Thyroid gland (tissue), 4 donors: ENCODE data around the gene CTIF. TPM values are rescaled to one million over a fixed set of nuclear protein-coding genes. Genes with fewer than 3 reads are reported as not detected.

Experiments used
- DNase-seq, 2 donors: peaks; one replicate each; pipeline ENCODE4 v3.0.0-alpha.2; 2019
- H3K27ac ChIP-seq, 3 donors: fragments of 200-600 bp; sonication (generic); 1 replicate in 2 of 3; 2 replicates in 1 of 3; pipeline ENCODE4 v1.5.1; 2016 to 2019; ENCODE audit warnings: mild to moderate bottlenecking in 1 of 3, moderate library complexity in 1 of 3
- H3K27me3 ChIP-seq: fragments of 200-600 bp; sonication (generic); one replicate; pipeline ENCODE4 v1.5.1; 2019
- H3K36me3 ChIP-seq, 2 donors: fragments of 200-600 bp; sonication (generic); one replicate each; pipeline ENCODE4 v1.5.1; 2016 to 2019
- H3K4me1 ChIP-seq, 2 donors: fragments of 200-600 bp; sonication (generic); one replicate each; pipeline ENCODE4 v1.5.1; 2017 to 2019
- H3K4me3 ChIP-seq, 3 donors: fragments of 200-600 bp; sonication (generic); replicated peaks in 1 of 3; 1 replicate in 2 of 3; 2 replicates in 1 of 3; pipeline ENCODE4 v1.5.1; 2016; ENCODE audit warnings: mild to moderate bottlenecking in 1 of 3
- H3K9me3 ChIP-seq: fragments of 200-600 bp; sonication (generic); one replicate; pipeline ENCODE4 v1.5.1; 2017
- POLR2A ChIP-seq, 2 donors: fragments of 450-650 bp; IDR thresholded peaks; one replicate each; pipeline ENCODE4 v1.6.1; 2017; ENCODE audit warnings: antibody characterized with exemption in 2 of 2, mild to moderate bottlenecking in 2 of 2, moderate library complexity in 1 of 2
- WGBS, 2 donors: methylation state at CpG; one replicate each; pipeline ENCODE4 v1.1.5; 2017; 5-methylcytosine and 5-hydroxymethylcytosine counted together
- intact Hi-C: fragments of 100-400 bp; cut with DNase I; formaldehyde crosslinking; loops from one replicate; pipeline ENCODE4 v1.15.1; 2023
- total RNA-seq, 4 donors: library from RNA; depleted of rRNA; stranded (reverse); fragments of >200 nt; gene quantifications; one replicate each; pipeline ENCODE4 v1.2.3, GENCODE V29; 2016
- TF ChIP-seq, protein P1 (sequence below), 6 experiments: fragments of 200-600 bp in 3 of 6; fragments of 450-650 bp in 3 of 6; sonication (generic) in 3 of 6; IDR thresholded peaks; one replicate each; pipeline ENCODE4 v1.5.1; 2016 to 2019; ENCODE audit warnings: antibody characterized with exemption in 6 of 6, mild to moderate bottlenecking in 2 of 6, inconsistent platforms in 1 of 6, moderate library complexity in 1 of 6

Gene CTIF
- total RNA-seq, 4 donors from 2014 or later, result 18.7 to 29.8 (median 23.6) TPM

DNA sequence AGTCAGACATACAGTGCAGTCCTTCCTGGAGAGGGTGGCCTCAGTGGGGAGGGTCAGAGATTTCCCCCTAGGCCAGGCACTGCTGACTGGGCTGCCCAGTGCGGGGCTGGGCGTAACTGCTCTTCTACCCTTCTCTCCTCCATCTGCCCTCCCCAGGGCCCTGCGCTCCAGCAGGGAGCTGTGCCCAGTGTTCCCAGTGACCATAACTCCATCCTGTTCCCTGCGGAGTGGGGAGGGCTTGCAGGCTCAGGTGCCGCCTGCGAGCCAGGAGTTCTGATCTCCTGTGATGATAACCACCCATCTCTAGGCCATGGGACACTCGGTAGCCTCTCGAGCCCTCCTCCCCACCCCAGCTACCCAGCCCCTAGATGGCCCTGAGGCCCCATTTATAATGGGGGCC, 304.3 kb downstream of the CTIF start:
- Histone ChIP-seq H3K9me3 (no peaks in the 10 kb centered on the region), H3K4me1 (peaks cover 21 to 50% of the 10 kb centered on the region in 2 donors), H3K27me3 (no peaks in the 10 kb centered on the region), H3K4me3 (no peak overlapping the region), H3K27ac (peak overlapping the region in 2 of 3 donors; percentile 53 to 71), H3K36me3 (no peaks in the 10 kb centered on the region)
- TF ChIP-seq, protein P1, sequence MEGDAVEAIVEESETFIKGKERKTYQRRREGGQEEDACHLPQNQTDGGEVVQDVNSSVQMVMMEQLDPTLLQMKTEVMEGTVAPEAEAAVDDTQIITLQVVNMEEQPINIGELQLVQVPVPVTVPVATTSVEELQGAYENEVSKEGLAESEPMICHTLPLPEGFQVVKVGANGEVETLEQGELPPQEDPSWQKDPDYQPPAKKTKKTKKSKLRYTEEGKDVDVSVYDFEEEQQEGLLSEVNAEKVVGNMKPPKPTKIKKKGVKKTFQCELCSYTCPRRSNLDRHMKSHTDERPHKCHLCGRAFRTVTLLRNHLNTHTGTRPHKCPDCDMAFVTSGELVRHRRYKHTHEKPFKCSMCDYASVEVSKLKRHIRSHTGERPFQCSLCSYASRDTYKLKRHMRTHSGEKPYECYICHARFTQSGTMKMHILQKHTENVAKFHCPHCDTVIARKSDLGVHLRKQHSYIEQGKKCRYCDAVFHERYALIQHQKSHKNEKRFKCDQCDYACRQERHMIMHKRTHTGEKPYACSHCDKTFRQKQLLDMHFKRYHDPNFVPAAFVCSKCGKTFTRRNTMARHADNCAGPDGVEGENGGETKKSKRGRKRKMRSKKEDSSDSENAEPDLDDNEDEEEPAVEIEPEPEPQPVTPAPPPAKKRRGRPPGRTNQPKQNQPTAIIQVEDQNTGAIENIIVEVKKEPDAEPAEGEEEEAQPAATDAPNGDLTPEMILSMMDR (IDR thresholded peaks at IDR 0.05), result no peak
- TF ChIP-seq POLR2A (IDR thresholded peaks at IDR 0.05), result no peak
- 82 to 83% methylated on average over 5 of the region's 8 CpGs for WGBS, 2 donors
- DNase-seq, result no peak
- intact Hi-C loops, result no loop called here

DNA sequence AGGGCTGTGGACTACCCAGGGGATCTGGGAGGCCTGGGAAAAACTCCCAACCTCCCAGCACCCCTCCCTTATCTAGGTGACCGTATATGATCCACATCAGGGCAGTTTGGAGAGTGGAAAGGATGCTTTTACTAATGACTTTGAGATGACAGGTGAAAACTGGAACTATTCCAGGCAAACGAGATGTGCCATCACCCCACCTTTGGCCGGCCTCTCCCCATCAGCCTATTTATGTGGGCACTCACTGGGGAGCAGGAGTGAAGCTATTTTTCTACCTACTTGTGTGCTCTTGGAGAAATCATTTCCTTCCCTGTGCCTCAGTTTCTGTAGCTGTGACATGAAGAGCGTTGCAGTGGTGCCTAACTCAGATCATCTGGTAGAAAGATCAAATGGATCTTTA, 304.8 kb downstream of the CTIF start:
- intact Hi-C loops, result no loop called here

DNA sequence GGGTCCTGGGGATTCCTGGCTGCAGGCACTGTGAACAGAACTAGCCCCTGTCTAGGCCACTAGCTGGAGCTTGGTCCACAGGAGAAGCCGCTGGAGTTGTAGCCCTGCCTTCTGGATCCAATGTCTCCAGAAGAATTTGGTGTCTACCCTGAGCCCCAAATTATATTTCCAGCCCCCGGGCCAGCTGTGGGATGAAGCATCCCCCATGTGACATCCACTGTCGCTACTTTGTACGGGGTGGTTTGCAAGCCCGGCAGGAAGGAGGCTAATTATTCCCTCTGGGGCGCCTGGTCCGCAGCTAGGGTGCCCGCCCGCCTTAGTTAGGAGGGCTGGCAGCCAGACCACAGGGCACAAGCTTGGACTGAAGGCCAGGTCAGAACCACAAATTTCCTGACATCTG, 305.4 kb downstream of the CTIF start:
- 94 to 95% methylated on average over 6 to 9 of the region's 9 CpGs for WGBS, 2 donors

More for the DNA sequence above, 304.8 kb downstream of the CTIF start:
- Histone ChIP-seq H3K4me3 (no peak overlapping the region), H3K9me3 (no peaks in the 10 kb centered on the region), H3K36me3 (no peaks in the 10 kb centered on the region), H3K4me1 (peaks cover 21 to 48% of the 10 kb centered on the region in 2 donors), H3K27me3 (no peaks in the 10 kb centered on the region), H3K27ac (no peak overlapping the region)
- TF ChIP-seq POLR2A (IDR thresholded peaks at IDR 0.05), result no peak
- TF ChIP-seq, protein P1 (IDR thresholded peaks at IDR 0.05), result no peak
- WGBS, 2 donors, result 92 to 94% methylated on average over 4 of the region's 4 CpGs
- DNase-seq, result no peak

DNA sequence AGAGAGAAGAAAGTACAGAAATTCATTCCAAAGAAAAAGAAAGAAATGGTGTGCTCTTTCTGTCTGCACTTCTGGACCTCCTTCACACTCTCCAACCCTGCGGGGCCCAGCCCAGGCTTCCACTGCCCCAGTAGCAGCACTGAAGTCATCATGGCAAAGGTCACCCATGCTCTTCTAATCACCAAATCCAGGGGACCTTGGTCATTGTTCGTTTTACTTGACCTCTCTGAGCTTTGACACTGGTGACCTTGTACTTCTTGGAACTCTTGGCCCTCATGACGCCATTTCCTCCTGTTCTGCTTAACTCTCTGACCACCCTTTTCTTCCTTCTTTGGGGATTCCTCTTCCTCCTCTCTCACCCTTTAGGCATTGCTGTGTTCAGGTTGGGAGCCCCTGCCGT, 306.3 kb downstream of the CTIF start:
- H3K36me3 ChIP-seq, result no peaks in the 10 kb centered on the region
- no peaks in the 10 kb centered on the region for H3K9me3 ChIP-seq
- no peaks in the 10 kb centered on the region for H3K27me3 ChIP-seq
- H3K4me3 ChIP-seq, result no peak overlapping the region
- H3K27ac ChIP-seq, result no peak overlapping the region
- peaks cover 21 to 33% of the 10 kb centered on the region in 2 donors for H3K4me1 ChIP-seq
- no peak for DNase-seq
- intact Hi-C loops, result no loop called here
- WGBS, 2 donors, result 85 to 92% methylated on average over 4 of the region's 4 CpGs
- TF ChIP-seq POLR2A (IDR thresholded peaks at IDR 0.05), result no peak
- TF ChIP-seq, protein P1 (IDR thresholded peaks at IDR 0.05), result no peak

More for the DNA sequence above, 305.4 kb downstream of the CTIF start:
- no peaks in the 10 kb centered on the region for H3K36me3 ChIP-seq
- intact Hi-C loops, result no loop called here
- no peak for TF ChIP-seq POLR2A (IDR thresholded peaks at IDR 0.05)
- TF ChIP-seq, protein P1 (IDR thresholded peaks at IDR 0.05), result no peak
- H3K27me3 ChIP-seq, result no peaks in the 10 kb centered on the region
- no peaks in the 10 kb centered on the region for H3K9me3 ChIP-seq
- H3K27ac ChIP-seq, result no peak overlapping the region
- H3K4me3 ChIP-seq, result no peak overlapping the region
- no peak for DNase-seq
- H3K4me1 ChIP-seq, result peaks cover 21 to 41% of the 10 kb centered on the region in 2 donors

DNA sequence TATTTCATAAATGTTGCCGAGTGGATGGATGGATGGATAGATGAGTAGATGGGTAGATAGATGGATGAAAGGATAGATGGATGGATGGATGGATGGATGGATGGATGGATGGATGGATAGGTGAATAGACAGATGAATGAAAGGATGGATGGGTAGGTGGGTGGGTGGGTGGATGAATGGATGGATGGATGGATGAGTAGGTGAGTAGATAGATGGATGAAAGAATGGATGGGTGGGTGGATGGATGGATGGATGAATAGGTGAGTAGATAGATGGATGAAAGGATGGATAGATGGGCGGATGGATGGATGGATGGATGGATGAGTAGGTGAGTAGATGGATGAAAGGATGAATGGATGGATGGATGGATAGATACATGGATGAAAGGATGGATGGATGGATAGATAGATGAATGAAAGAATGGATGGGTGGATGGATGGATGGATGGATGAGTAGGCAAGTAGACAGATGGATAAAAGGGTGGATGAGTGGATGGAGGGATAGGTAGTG, 307.6 kb downstream of the CTIF start:
- Histone ChIP-seq H3K27ac (no peak overlapping the region), H3K27me3 (no peaks in the 10 kb centered on the region), H3K9me3 (no peaks in the 10 kb centered on the region), H3K36me3 (no peaks in the 10 kb centered on the region), H3K4me1 (peaks cover 18 to 32% of the 10 kb centered on the region in 2 donors), H3K4me3 (no peak overlapping the region)
- intact Hi-C loops, result no loop called here
- no peak for DNase-seq
- WGBS, 2 donors, result 96 to 97% methylated on average over 2 of the region's 2 CpGs
- TF ChIP-seq, protein P1 (IDR thresholded peaks at IDR 0.05), result no peak
- no peak for TF ChIP-seq POLR2A (IDR thresholded peaks at IDR 0.05)
